Measurements from ENCODE around the gene ARSG. TPM values are rescaled to one million over a fixed set of nuclear protein-coding genes. Genes with fewer than 3 reads are reported as not detected.
"Not testable (repeated sequence)": the region's sequence is repeated elsewhere in the genome, so short reads cannot be mapped to it uniquely, and the experiment has no call there.

The ARSG gene
- total and polyA plus RNA-seq, 2 of the 13 experiments (the other 11 are each of a cell fraction or from before 2014, with no cell fraction given): 3.7 to 15.2 TPM

GRCh38 chr17:68309066-68309670, 17.9 kb downstream of the ARSG start:
- H3K4me2 ChIP-seq (ENCODE audit: low read depth, low read length); H3K36me3 ChIP-seq (replicated peaks in 1 of 2; ENCODE audit: control insufficient read depth in 1 of 2, insufficient read depth in 2 of 2, low read length in 2 of 2); ATAC-seq; intact Hi-C loops (cut with micrococcal nuclease; ENCODE audit: unreplicated experiment); in situ Hi-C loops (cut with HindIII; ENCODE audit: extremely low pct_ligation_motif_present, low pct_unique_long_range_greater_than_20kb); H3K9ac ChIP-seq (ENCODE audit: insufficient read depth, low read depth, low read length); H2AFZ ChIP-seq (ENCODE audit: low read length); POLR2A ChIA-PET; FAIRE-seq; H3K27me3 ChIP-seq (ENCODE audit: control insufficient read depth in 1 of 2, insufficient read depth in 2 of 2, low read length in 2 of 2); H3K79me2 ChIP-seq (ENCODE audit: insufficient read depth, low read length); H3K27ac ChIP-seq (ENCODE audit: extremely low read length, insufficient read depth, low read length); BruUV-seq (replicated peaks); DNase-seq (ENCODE audit: low spot score); H3K9me3 ChIP-seq (ENCODE audit: low read length); CTCF ChIA-PET (ENCODE audit: low intra/inter-chr PET ratio, low total read pairs); H4K20me1 ChIP-seq (ENCODE audit: insufficient read depth, low read length); H3K4me3 ChIP-seq (replicated peaks in 1 of 3; ENCODE audit: insufficient read depth in 1 of 3, low read depth in 2 of 3, low read length in 3 of 3): not testable (repeated sequence)
- WGBS (ENCODE audit: low lambda C conversion rate): 93% methylated on average over 17 of the region's 28 CpGs
- peak; percentile 24; the same call in 1 of the 2 replicates for TF ChIP-seq HIVEP1 (CRISPR knock-in tag; IDR thresholded peaks at IDR 0.05)
- peak; percentile 68; the same call in 1 of the 2 replicates for TF ChIP-seq ZFP90 (CRISPR knock-in tag; IDR thresholded peaks at IDR 0.05; ENCODE audit: borderline replicate concordance)
- TF ChIP-seq, protein P1, sequence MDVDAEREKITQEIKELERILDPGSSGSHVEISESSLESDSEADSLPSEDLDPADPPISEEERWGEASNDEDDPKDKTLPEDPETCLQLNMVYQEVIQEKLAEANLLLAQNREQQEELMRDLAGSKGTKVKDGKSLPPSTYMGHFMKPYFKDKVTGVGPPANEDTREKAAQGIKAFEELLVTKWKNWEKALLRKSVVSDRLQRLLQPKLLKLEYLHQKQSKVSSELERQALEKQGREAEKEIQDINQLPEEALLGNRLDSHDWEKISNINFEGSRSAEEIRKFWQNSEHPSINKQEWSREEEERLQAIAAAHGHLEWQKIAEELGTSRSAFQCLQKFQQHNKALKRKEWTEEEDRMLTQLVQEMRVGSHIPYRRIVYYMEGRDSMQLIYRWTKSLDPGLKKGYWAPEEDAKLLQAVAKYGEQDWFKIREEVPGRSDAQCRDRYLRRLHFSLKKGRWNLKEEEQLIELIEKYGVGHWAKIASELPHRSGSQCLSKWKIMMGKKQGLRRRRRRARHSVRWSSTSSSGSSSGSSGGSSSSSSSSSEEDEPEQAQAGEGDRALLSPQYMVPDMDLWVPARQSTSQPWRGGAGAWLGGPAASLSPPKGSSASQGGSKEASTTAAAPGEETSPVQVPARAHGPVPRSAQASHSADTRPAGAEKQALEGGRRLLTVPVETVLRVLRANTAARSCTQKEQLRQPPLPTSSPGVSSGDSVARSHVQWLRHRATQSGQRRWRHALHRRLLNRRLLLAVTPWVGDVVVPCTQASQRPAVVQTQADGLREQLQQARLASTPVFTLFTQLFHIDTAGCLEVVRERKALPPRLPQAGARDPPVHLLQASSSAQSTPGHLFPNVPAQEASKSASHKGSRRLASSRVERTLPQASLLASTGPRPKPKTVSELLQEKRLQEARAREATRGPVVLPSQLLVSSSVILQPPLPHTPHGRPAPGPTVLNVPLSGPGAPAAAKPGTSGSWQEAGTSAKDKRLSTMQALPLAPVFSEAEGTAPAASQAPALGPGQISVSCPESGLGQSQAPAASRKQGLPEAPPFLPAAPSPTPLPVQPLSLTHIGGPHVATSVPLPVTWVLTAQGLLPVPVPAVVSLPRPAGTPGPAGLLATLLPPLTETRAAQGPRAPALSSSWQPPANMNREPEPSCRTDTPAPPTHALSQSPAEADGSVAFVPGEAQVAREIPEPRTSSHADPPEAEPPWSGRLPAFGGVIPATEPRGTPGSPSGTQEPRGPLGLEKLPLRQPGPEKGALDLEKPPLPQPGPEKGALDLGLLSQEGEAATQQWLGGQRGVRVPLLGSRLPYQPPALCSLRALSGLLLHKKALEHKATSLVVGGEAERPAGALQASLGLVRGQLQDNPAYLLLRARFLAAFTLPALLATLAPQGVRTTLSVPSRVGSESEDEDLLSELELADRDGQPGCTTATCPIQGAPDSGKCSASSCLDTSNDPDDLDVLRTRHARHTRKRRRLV (CRISPR knock-in tag; IDR thresholded peaks at IDR 0.05): 0 out of 2 replicates have a peak, but pooled peaks have one; percentile 19
- TF ChIP-seq WIZ (CRISPR knock-in tag; IDR thresholded peaks at IDR 0.05): 0 out of 2 replicates have a peak, but pooled peaks have one; percentile 20
- TF ChIP-seq ZBTB38 (CRISPR knock-in tag; IDR thresholded peaks at IDR 0.05): peak; percentile 56
- TF ChIP-seq GATAD2A (CRISPR knock-in tag; IDR thresholded peaks at IDR 0.05): 0 out of 2 replicates have a peak, but pooled peaks have one; percentile 13
- peak; percentile 42; the same call in 1 of the 2 replicates for TF ChIP-seq RARA (CRISPR knock-in tag; IDR thresholded peaks at IDR 0.05)
- 0 out of 2 replicates have a peak, but pooled peaks have one; percentile 27 for TF ChIP-seq RXRA (CRISPR knock-in tag; IDR thresholded peaks at IDR 0.05)
- TF ChIP-seq, protein P2, sequence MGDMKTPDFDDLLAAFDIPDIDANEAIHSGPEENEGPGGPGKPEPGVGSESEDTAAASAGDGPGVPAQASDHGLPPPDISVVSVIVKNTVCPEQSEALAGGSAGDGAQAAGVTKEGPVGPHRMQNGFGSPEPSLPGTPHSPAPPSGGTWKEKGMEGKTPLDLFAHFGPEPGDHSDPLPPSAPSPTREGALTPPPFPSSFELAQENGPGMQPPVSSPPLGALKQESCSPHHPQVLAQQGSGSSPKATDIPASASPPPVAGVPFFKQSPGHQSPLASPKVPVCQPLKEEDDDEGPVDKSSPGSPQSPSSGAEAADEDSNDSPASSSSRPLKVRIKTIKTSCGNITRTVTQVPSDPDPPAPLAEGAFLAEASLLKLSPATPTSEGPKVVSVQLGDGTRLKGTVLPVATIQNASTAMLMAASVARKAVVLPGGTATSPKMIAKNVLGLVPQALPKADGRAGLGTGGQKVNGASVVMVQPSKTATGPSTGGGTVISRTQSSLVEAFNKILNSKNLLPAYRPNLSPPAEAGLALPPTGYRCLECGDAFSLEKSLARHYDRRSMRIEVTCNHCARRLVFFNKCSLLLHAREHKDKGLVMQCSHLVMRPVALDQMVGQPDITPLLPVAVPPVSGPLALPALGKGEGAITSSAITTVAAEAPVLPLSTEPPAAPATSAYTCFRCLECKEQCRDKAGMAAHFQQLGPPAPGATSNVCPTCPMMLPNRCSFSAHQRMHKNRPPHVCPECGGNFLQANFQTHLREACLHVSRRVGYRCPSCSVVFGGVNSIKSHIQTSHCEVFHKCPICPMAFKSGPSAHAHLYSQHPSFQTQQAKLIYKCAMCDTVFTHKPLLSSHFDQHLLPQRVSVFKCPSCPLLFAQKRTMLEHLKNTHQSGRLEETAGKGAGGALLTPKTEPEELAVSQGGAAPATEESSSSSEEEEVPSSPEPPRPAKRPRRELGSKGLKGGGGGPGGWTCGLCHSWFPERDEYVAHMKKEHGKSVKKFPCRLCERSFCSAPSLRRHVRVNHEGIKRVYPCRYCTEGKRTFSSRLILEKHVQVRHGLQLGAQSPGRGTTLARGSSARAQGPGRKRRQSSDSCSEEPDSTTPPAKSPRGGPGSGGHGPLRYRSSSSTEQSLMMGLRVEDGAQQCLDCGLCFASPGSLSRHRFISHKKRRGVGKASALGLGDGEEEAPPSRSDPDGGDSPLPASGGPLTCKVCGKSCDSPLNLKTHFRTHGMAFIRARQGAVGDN (CRISPR knock-in tag; IDR thresholded peaks at IDR 0.05): peak; percentile 59
- TF ChIP-seq KDM5B (CRISPR knock-in tag; IDR thresholded peaks at IDR 0.05; ENCODE audit: borderline replicate concordance): peak; percentile 17; the same call in 1 of the 2 replicates
- peak; percentile 95 for TF ChIP-seq ZBTB3 (CRISPR knock-in tag; IDR thresholded peaks at IDR 0.05; ENCODE audit: borderline replicate concordance, low read depth)
- H3K4me1 ChIP-seq (ENCODE audit: insufficient read depth, low read length): peaks cover 69% of the 10 kb centered on the region
